Stimulated activated CD8-positive, alpha-beta memory T cell treated with anti-CD3 and anti-CD28 coated beads, Interleukin-12 subunit alpha, Interleukin-12 subunit beta, amount 100 ng/mL, for 24 hours (primary cell): ENCODE data around the gene INSR.

ENCODE experiments used
- DNase-seq: peaks from one replicate; pipeline ENCODE4 v3.0.0-alpha.2; 2020; ENCODE audit errors: extremely low read depth

The INSR gene

DNA sequence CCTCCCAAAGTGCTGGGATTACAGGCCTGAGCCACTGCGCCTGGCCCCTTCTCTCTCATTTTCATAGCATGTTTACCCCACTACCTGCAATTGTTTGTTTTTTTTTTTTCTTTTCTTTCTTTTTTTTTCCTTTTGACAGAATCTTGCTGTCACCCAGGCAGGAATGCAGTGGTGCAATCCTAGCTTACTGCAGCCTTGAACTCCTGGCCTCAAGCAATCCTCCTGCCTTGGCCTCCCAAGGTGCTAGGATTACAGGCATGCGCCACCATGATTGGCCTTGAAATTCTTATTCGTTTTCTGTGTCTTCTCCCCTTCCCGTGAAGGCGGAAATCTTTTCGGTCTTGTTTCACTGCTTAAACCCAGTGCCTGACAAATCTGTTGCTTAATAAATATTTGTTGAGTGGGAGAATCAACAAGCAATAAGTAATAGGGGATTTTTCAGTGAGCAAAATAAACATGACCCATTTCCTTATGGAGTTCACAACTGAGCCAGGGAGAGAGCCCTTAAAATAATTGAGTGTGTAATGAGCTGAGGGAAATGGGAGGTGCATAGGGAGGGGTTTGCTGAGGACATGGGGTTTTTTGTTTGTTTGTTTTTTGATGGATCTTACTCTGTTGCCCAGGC, 1.8 kb upstream of the INSR start:
- no peak for DNase-seq

DNA sequence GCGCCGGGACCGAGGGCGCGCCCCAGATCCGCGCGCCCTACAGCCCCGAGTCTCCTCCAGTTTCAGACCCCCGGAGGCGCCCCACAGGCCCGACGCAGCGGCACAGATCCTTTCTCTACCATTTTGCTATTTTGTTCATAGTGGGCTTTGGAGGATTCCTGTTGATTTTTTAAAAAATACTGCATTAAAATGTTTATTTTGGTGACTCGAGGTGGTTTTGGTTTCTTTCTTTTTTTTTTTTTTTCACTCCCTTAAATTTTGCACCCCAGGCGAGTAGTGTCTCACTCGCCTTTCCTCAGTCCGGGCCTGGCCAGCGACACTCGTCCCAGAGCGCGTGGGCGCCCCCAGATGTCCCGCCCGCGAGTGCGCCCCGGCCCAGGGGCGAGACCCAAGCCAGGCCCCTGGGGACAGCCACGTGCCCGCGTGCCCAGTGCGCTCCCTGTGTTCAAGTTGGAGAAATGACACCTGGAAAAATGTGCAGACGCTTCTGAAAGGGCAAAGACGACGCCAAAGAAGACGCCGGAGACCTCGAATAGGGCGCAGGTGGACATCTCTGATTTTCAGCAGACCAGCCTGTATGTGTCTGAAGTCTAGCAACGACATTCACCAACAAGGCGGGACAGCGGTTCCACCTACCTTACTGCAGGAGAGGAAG, 471 bp upstream of the INSR start:
- DNase-seq: peak; percentile 5

- no peak for DNase-seq
Observed at GRCh38 chr19:7292950-7293761, 1.1 kb downstream of the INSR start.

DNA sequence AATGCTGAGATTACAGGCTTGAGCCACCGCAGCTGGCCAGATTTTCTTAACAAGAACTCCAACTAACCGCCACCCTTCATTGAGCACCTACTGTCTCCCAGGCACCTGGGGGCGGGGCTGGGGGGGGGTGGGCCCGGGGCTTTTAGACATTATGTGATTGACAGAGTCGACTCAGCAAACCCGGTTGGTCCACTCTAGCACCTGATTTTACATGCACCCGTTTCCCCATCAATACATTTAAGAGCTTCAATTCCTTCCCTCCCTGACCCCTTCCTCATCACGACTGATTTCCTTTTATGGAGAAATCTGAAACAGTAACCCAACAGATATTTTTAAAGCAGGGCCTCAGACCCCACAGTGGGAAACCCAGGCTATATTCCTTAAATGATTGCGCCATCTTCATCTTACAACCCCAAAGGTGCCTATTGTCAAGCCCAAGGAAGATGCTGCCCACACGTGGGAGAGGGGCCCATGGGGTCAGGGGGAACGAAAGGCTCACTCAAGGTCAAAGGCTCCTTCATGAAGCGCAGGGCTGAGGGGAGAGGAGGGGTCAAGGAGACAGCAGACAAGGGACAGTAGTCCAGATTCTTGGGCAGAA, 1.8 kb downstream of the INSR start:
- DNase-seq: no peak

DNA sequence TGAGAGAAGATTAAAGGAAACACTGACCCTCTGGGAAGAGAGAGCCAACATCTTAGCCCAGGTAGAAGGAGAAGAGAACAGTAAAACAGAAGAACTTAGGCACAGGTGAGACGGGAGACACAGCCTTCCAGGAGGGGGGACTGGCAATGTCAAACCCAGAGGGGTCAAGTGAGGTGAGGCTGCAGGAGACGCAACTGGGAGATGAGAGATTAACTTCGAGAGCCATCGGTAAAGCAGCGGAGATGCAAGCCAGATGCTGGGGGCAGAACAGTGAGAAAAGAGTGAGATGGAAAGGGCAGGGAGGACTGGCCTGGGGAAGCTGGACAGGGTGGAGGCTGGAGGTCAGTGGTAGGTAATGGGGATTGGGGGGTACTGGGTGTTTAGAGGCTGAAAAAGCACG, 5.2 kb downstream of the INSR start:
- DNase-seq: no peak

- DNase-seq: no peak
Observed at GRCh38 chr19:7288131-7288530, 6.1 kb downstream of the INSR start.

- no peak for DNase-seq
Observed at GRCh38 chr19:7287722-7288121, 6.5 kb downstream of the INSR start.

- DNase-seq: no peak
Observed at GRCh38 chr19:7280940-7281666, 13.1 kb downstream of the INSR start.

DNA sequence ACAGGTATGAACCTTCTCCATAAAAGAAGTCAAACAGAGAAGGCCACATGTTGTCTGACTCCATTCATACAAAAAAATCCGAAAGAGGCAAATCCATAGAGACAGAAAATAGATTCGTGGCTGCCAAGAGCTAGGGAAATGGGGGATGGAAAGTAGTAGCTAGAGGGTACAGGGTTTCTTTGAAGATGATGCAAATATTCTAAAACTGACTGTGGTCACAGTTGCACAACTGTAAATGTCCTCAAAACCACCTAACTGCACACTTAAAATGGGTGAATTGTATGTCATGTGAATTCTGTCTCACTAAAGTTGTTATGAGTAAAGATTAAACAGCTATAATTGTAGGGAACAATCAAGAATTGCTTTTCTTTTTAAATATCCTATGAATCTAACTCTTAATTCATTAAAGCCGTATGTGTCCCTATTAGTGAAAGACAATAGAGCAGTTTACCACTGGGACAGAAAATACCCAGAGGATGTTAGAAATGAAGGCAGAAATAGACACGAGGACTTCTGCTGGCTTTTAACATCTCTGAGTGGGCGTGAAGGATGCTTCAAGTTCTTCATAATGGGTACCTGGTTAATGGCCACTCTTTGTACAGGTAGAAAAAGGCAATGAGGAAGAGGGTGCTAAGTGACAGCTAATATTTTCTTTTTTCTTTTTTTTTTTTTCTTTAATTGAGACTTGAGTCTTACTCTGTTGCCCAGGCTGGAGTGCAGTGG, 21.2 kb downstream of the INSR start:
- no peak for DNase-seq

- DNase-seq: no peak
Observed at GRCh38 chr19:7268705-7269098, 25.5 kb downstream of the INSR start.

GRCh38 chr19:7267792-7268704, 26.2 kb downstream of the INSR start:
- DNase-seq: no peak

DNA sequence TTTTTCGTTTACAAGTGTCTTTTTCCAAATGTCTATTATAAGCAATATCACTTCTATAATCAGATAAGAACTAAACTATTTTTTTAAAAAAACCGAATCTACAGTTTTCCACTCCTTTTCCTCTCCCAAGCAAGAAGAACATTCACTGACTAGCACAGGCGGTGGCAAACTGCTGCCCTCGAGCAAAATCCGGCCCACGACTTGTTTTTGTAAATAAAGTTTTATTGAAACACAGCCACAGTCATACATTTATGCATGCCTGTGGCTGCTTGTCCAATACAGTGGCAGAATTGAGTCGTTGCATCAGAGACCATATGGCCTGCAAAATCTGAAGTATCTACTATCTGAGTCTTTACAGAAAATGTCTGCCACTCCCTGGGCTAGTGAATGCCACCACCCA, 27.4 kb downstream of the INSR start:
- no peak for DNase-seq

GRCh38 chr19:7265963-7266362, 28.3 kb downstream of the INSR start:
- DNase-seq: no peak

- DNase-seq: no peak
Observed at GRCh38 chr19:7264858-7265257, 29.4 kb downstream of the INSR start.

GRCh38 chr19:7263521-7263920, 30.7 kb downstream of the INSR start:
- no peak for DNase-seq

- DNase-seq: no peak
Observed at GRCh38 chr19:7263066-7263465, 31.1 kb downstream of the INSR start.

DNA sequence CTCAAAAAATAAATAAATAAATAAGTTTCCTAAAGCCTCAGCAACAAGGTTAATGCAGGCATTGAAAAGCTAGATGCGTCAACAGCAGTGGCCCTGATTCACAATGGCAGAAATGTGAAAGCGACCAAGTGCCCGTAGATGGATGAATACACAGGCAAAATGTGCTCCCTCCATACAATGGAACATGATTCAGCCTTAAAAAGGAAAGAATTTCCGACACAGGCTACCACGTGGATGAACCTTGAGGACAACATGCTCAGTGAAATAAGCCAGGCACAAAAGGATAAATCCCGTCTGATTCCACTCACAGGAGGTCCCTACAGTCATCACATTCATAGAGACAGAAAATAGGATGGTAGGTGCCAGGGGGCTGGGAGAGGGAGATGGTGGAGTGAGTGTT, 31.7 kb downstream of the INSR start:
- no peak for DNase-seq

GRCh38 chr19:7260161-7260560, 34.1 kb downstream of the INSR start:
- DNase-seq: no peak

GRCh38 chr19:7258840-7259395, 35.3 kb downstream of the INSR start:
- DNase-seq: no peak
